PC-9 (cell line): ENCODE measurements around the gene SLC12A6. TPM values are rescaled to one million over a fixed set of nuclear protein-coding genes. Genes with fewer than 3 reads are reported as not detected.

ENCODE experiments used
- BruUV-seq: library from RNA; stranded (reverse); fragments of 400-500 nt; replicated peaks from 2 replicates; lab custom pipeline; 2021; lab: Mats Ljungman, UMichigan
- CTCF ChIA-PET: fragments of 300-600 bp; sonication (Branson Sonifier 250); formaldehyde crosslinking; loops from one replicate; lab custom pipeline; 2022; ENCODE audit warnings: antibody characterized with exemption; lab: Charles Lee
- POLR2A ChIA-PET: fragments of 300-600 bp; sonication (Branson Sonifier 250); formaldehyde crosslinking; loops from one replicate; lab custom pipeline; 2022; ENCODE audit warnings: antibody characterized with exemption; ENCODE audit not compliant: unreplicated experiment; lab: Charles Lee
- DNase-seq, 2 experiments: peaks; one replicate each; pipeline versions ENCODE4 v3.0.0 to v3.0.0-alpha.2; 2015 to 2022; ENCODE audit warnings: mixed read lengths in 1 of 2
- H2AFZ ChIP-seq: fragments of 200-600 bp; sonication (generic); 2 replicates; pipeline ENCODE4 v1.8.1; 2017; ENCODE audit warnings: antibody characterized with exemption
- H3F3A ChIP-seq: fragments of 200-600 bp; sonication (generic); 2 replicates; pipeline ENCODE4 v1.8.1; 2017; ENCODE audit warnings: antibody characterized with exemption, mild to moderate bottlenecking, low read depth; ENCODE audit not compliant: insufficient read depth
- H3K27ac ChIP-seq: fragments of 200-600 bp; sonication (generic); 2 replicates; pipeline ENCODE4 v1.6.1; 2016; ENCODE audit warnings: mixed run types
- H3K27me3 ChIP-seq: fragments of 200-600 bp; sonication (generic); 2 replicates; pipeline ENCODE4 v1.6.1; 2016; ENCODE audit warnings: low read depth, mixed run types; ENCODE audit not compliant: insufficient read depth
- H3K36me3 ChIP-seq: fragments of 200-600 bp; sonication (generic); 2 replicates; pipeline ENCODE4 v1.6.1; 2016; ENCODE audit warnings: low read depth, mixed run types
- H3K4me1 ChIP-seq: fragments of 200-600 bp; sonication (generic); replicated peaks from 2 replicates; pipeline ENCODE4 v1.6.1; 2016; ENCODE audit warnings: mixed run types; ENCODE audit not compliant: insufficient read depth
- H3K4me2 ChIP-seq: fragments of 200-600 bp; sonication (generic); 2 replicates; pipeline ENCODE4 v1.6.1; 2017; ENCODE audit warnings: mixed run types
- H3K4me3 ChIP-seq: fragments of 200-600 bp; sonication (generic); 2 replicates; pipeline ENCODE4 v1.6.1; 2016; ENCODE audit warnings: mixed run types
- H3K79me2 ChIP-seq: fragments of 200-600 bp; sonication (generic); 2 replicates; pipeline ENCODE4 v1.6.1; 2017; ENCODE audit warnings: low read depth, mixed run types
- H3K9me2 ChIP-seq: fragments of 200-600 bp; sonication (generic); 2 replicates; pipeline ENCODE4 v1.8.1; 2017; ENCODE audit warnings: mild to moderate bottlenecking; ENCODE audit not compliant: insufficient read depth
- H3K9me3 ChIP-seq: fragments of 200-600 bp; sonication (generic); 2 replicates; pipeline ENCODE4 v1.8.1; 2016; ENCODE audit warnings: low read depth; ENCODE audit not compliant: insufficient read depth
- H4K20me1 ChIP-seq: fragments of 200-600 bp; sonication (generic); 2 replicates; pipeline ENCODE4 v1.8.1; 2017; ENCODE audit not compliant: insufficient read depth
- EZH2 ChIP-seq: fragments of 200-600 bp; sonication (generic); IDR thresholded peaks from 2 replicates; pipeline ENCODE4 v1.8.0; 2017; ENCODE audit warnings: antibody characterized with exemption, low read depth
- intact Hi-C: fragments of 100-400 bp; cut with micrococcal nuclease; formaldehyde crosslinking; loops from one replicate; pipeline ENCODE4 v1.10.0; 2022; ENCODE audit not compliant: unreplicated experiment
- total RNA-seq: library from RNA; stranded (reverse); gene quantifications from 2 replicates; pipeline ENCODE4 v1.2.3, GENCODE V29; 2021
- TF ChIP-seq, protein P1 (sequence below): fragments of 200-600 bp; sonication (generic); conservative IDR thresholded peaks from 2 replicates; pipeline ENCODE4 v1.6.1; 2017; ENCODE audit warnings: mixed run types, antibody characterized with exemption, mild to moderate bottlenecking, moderate library complexity

SLC12A6 gene
- total RNA-seq, 1 experiment from 2014 or later, result 27.5 TPM

DNA sequence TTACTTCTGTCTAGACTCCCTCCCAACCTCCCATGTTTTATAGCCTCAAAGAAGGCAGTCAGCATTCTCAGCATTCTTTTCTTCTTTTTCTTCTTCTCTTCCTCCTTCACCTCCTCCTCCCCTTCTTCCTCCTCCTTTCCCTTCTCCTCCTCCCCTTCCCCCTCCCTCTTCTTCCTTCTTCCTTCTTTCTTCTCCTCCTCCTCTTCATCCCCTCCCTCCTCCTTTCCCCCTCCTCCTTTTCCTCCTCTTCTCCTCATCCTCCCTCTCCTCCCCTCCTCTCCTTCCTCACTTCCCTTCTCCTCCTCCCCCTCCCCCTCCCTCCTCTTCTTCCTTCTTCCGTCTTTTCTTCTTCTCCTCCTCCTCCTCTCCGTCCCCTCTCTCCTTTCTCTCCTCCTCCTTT is 33.1 kb upstream of the SLC12A6 start:
- Histone ChIP-seq H4K20me1 (no peaks in the 10 kb centered on the region), H2AFZ (no peak overlapping the region), H3F3A (no peaks in the 10 kb centered on the region; the same call in 1 of the 2 replicates), H3K9me2 (no peaks in the 10 kb centered on the region), H3K4me1 (peaks cover 9% of the 10 kb centered on the region), H3K4me2 (no peak overlapping the region), H3K9me3 (no peaks in the 10 kb centered on the region), H3K27ac (no peak overlapping the region), H3K27me3 (no peaks in the 10 kb centered on the region), H3K79me2 (peaks cover 5% of the 10 kb centered on the region), H3K4me3 (no peak overlapping the region), H3K36me3 (no peaks in the 10 kb centered on the region)
- intact Hi-C loops, result no loop called here
- DNase-seq, result no peak
- no TSS peak for BruUV-seq
- CTCF ChIA-PET, result no interaction called here
- POLR2A ChIA-PET, result no interaction called here
- TF ChIP-seq, protein P1, sequence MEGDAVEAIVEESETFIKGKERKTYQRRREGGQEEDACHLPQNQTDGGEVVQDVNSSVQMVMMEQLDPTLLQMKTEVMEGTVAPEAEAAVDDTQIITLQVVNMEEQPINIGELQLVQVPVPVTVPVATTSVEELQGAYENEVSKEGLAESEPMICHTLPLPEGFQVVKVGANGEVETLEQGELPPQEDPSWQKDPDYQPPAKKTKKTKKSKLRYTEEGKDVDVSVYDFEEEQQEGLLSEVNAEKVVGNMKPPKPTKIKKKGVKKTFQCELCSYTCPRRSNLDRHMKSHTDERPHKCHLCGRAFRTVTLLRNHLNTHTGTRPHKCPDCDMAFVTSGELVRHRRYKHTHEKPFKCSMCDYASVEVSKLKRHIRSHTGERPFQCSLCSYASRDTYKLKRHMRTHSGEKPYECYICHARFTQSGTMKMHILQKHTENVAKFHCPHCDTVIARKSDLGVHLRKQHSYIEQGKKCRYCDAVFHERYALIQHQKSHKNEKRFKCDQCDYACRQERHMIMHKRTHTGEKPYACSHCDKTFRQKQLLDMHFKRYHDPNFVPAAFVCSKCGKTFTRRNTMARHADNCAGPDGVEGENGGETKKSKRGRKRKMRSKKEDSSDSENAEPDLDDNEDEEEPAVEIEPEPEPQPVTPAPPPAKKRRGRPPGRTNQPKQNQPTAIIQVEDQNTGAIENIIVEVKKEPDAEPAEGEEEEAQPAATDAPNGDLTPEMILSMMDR, result no peak
- no peak for TF ChIP-seq EZH2

DNA sequence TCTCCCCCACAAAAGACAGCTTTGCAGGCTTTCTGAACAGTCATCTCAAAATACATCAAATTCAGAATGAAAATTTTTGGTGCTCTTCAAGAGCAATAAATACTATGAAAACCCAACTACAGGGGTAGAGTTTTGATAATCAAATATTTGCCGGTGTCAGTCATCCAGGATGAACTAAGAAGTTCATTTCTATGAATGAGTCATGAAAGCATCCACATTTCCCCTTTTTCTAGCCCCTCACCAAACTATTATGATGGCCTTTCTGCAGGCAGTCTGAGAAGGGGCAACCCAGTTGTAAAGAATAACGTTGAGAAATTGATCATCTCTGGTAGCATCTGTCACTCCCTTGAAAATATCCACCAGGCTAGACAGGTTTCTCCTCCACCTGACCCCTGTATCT is 32.5 kb upstream of the SLC12A6 start:
- BruUV-seq, result no TSS peak
- ChIA-PET CTCF (no interaction called here), POLR2A (no interaction called here)
- TF ChIP-seq, protein P1, result no peak
- TF ChIP-seq EZH2, result no peak
- Histone ChIP-seq H3K36me3 (no peaks in the 10 kb centered on the region), H3K9me2 (no peaks in the 10 kb centered on the region), H3K4me3 (no peak overlapping the region), H4K20me1 (no peaks in the 10 kb centered on the region), H3K27me3 (no peaks in the 10 kb centered on the region), H3K27ac (no peak overlapping the region), H3K79me2 (peaks cover 9% of the 10 kb centered on the region), H2AFZ (no peak overlapping the region), H3K4me2 (no peak overlapping the region), H3F3A (no peaks in the 10 kb centered on the region; the same call in 1 of the 2 replicates), H3K9me3 (no peaks in the 10 kb centered on the region), H3K4me1 (peaks cover 14% of the 10 kb centered on the region)
- intact Hi-C loops, result no loop called here
- DNase-seq, result no peak

DNA sequence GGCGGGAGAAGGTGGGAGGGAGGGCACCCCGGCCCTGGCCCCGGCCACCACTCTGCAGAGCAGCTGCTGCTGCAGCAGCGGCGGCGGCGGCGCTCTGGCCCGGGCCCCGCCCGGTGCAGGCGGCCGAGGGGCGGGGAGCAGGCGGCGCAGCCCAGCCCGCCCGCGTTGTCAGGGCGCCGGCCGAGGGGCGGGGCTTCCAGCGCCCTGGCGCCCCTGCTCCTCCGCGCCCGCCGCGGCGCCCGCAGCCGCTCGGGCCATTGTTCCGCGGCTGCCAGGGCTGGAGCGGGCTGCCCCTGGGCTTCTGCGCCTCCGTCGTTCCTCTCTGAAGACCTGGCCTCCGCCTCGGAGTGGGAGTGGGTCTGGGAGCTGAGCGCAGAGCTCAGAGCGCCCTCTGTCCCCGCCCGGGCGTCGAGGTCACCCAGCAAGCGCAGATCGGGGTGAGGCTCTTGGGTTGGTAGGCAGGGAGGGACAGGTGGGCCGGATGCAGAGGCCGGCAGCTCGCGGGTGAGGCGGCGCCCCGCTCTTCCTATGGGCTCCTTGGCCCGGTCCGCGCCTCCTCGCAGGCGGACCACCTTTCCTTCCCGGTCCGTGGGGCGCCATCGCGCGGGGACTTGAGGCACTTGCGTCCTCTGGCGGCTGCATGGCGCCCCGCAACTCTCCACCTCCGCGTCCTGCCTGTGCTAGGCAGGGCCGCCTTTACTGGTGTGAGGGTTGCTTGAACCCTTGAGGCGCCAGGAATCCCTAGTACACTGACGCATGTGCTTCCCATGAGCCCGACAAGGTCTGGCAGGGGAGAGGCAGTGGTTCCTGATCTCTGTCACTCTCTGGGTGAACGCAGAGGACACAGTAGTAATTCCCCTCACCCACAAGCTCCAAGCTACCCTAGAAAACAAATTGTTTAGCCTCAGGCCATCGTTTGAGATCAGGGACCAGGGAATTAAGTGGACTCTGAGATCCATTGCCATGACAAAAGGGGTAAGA is 29.8 kb upstream of the SLC12A6 start, which contains the start of gene LPCAT4:
Gene LPCAT4 (minus strand): TSS at position 96 of the 981 bp plus-strand sequence. CDS start 96 bp downstream, outside the sequence.
- Histone ChIP-seq H4K20me1 (no peaks in the 10 kb centered on the region), H3K4me3 (peak within 1 kb of the TSS; percentile 72), H3K27me3 (no peaks in the 10 kb centered on the region), H3K9me2 (no peaks in the 10 kb centered on the region), H3F3A (peaks cover 4% of the 10 kb centered on the region; the same call in 1 of the 2 replicates), H2AFZ (peak within 1 kb of the TSS; percentile 86), H3K79me2 (peaks cover 15% of the 10 kb centered on the region), H3K4me2 (peak within 1 kb of the TSS; percentile 86), H3K36me3 (no peaks in the 10 kb centered on the region), H3K4me1 (peaks cover 32% of the 10 kb centered on the region), H3K9me3 (no peaks in the 10 kb centered on the region), H3K27ac (peak within 1 kb of the TSS; percentile 73)
- ChIA-PET CTCF (interaction anchor here (0.6 to 1.4 kb wide), 6 partner anchors 10 to 1067 kb away, joined by 3 to 5 read pairs (median 3); no protein-coding TSS in a partner anchor), POLR2A (no interaction called here)
- intact Hi-C loops, result loop anchor here (1.0 to 10.0 kb wide), 4 partner anchors 46 to 265 kb away; partner anchors contain the start of genes EMC4 and PGBD4
- DNase-seq, result peak; percentile 71 to 85
- no peak for TF ChIP-seq EZH2
- TF ChIP-seq, protein P1, result peak; percentile 84
- TSS peak; percentile 75 for BruUV-seq
